Astrocyte (in vitro differentiated cells and primary cell): ENCODE results near the gene MRTFB.

Experiments used
- CTCF ChIP-seq: IDR thresholded peaks from 2 replicates; pipeline ENCODE4 v1.5.1; 2011; ENCODE audit warnings: low read depth, mild to moderate bottlenecking, inconsistent platforms, low read length, moderate library complexity; ENCODE audit not compliant: insufficient read depth
- EZH2 ChIP-seq: IDR thresholded peaks from 2 replicates; pipeline ENCODE4 v1.6.1; 2012; ENCODE audit warnings: mild to moderate bottlenecking, low read length, inconsistent platforms; ENCODE audit not compliant: insufficient read depth

GRCh38 chr16:14286368-14287230 is 215.5 kb downstream of the MRTFB start:
- no peak for TF ChIP-seq CTCF
- no peak for TF ChIP-seq EZH2
